Left kidney (tissue), 2 donors: Measurements from ENCODE around the gene SCP2. TPM values are rescaled to one million over a fixed set of nuclear protein-coding genes. Genes with fewer than 3 reads are reported as not detected.

ENCODE experiments used
- DNase-seq: peaks from one replicate; pipeline ENCODE4 v3.0.0-alpha.2; 2013
- polyA plus RNA-seq: library from polyadenylated mRNA; unstranded; fragments of 120-200 nt; gene quantifications from one replicate; pipeline ENCODE4 v1.2.1, GENCODE V29; 2013; ENCODE audit not compliant: insufficient read length

The SCP2 gene
- polyA plus RNA-seq, 1 donor, result 205 TPM

- no peak for DNase-seq
Observed at GRCh38 chr1:53081384-53082066, 154.4 kb downstream of the SCP2 start.

GRCh38 chr1:53082826-53083455 lies 155.9 kb downstream of the SCP2 start:
- DNase-seq, result no peak

- DNase-seq, result no peak
Observed at GRCh38 chr1:53083636-53084588, 156.8 kb downstream of the SCP2 start.

- no peak for DNase-seq
Observed at GRCh38 chr1:53084589-53084971, 157.5 kb downstream of the SCP2 start.

DNA sequence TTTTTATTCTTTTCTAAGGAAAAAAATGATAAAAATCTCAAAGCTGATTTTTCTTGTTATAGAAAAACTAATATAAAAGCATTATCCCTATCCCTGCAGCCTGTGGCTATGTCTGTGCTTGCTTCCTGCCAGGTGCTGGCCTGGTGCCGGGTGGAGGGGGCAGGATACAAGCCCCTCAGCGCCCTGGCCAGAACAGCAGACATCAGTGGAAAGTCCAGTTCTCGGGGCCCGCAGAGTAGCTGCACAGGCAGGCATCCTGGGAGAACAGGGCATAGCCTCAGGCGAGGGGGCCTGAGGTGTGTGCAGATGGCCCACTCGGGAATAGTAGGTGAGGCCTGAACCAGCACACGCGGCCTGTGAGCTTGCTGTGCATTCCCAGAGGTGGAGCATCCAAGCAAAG lies 158.3 kb downstream of the SCP2 start:
- DNase-seq, result no peak

DNA sequence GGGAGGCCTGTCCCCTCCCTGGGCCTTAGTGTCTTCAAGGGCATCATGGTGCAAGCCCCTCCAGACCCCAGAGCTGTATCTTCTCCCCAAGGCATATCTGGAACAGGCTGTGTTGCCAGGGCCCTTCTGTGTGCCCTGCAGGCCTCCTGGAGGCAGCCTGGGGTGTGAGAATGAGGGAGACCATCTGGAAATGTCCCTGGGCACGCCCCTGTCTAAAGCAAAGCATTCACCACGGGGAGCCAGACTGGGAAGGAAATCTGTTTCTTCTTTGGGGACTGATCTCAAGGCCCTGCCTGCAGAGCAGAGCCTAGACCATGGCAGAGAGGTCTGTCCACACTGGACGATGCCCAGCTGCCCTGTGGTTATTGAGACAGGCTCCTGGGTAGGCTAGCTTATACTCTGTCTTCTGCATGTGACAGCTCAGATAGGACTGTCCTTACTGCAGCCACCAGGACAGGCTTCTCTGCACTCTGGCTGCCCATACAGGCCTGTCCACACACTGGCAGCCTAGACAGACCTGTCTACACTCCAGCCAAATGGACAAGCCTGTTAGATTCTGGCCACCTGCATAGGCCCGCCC lies 159.5 kb downstream of the SCP2 start:
- no peak for DNase-seq

GRCh38 chr1:53087332-53088285 lies 160.5 kb downstream of the SCP2 start:
- DNase-seq, result no peak

GRCh38 chr1:53088616-53089300 lies 161.7 kb downstream of the SCP2 start:
- no peak for DNase-seq

DNA sequence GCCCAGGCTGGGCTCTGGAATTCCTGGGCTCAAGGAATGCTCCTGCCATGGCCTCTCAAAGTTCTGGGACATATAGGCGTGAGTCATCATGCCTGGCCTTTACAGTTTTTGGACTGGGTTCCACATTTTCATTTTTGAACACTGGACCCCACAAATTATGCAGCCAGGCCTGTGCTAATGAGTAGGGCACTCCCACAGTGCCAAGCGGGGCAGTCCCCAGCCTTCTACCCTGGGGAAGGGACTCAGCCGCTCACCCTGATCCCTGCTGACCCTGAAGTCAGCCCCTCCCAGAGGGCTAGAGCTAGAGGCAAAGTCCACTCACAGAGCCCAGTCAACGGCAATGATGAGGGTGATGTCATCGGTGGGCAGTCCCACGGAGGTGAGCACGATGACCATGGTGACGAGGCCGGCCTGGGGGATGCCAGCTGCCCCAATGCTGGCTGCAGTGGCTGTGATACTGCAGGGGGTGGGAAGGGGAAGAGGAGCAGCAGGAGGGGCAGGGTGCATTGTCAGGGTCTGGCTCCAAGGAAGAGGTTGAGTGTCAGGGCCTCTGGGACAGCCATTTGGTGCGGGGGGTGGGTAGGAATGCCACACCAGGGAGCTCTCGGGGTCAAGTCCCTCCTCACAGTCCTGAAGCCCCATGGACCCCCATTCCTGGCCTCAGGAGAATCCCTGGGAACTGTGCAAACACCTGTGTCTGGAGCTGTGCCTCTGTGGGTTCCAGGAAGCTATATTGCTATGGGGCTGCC lies 162.6 kb downstream of the SCP2 start:
- DNase-seq, result no peak

GRCh38 chr1:53090227-53091147 lies 163.4 kb downstream of the SCP2 start:
- DNase-seq, result no peak

- no peak for DNase-seq
Observed at GRCh38 chr1:53091841-53092645, 165.0 kb downstream of the SCP2 start.

- DNase-seq, result no peak
Observed at GRCh38 chr1:53092659-53093450, 165.8 kb downstream of the SCP2 start.

GRCh38 chr1:53093451-53093754 lies 166.3 kb downstream of the SCP2 start:
- no peak for DNase-seq

- DNase-seq, result no peak
Observed at GRCh38 chr1:53093778-53094532, 166.9 kb downstream of the SCP2 start.

DNA sequence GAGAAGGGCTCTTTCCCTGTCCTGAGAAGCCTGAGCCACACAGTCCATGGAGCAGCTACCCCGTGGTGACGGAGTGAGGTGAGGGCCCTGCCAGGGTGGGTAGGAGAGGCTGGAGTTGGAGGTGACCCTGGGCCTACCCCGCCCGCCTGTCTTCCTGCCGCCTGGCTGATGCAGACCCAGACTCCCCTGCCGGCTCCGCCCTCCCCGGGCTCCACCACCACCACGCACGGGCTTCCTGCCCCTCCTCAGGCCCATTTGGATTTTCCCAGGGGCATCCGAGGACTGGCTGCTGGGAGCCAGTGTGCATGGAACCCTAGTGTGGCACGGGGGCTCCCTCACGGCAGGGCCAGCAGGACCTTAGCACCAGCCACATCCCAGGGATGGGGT lies 167.4 kb downstream of the SCP2 start:
- no peak for DNase-seq
